GM12878 (cell line): Measurements from ENCODE around the gene ADCY9. TPM values are rescaled to one million over a fixed set of nuclear protein-coding genes. Genes with fewer than 3 reads are reported as not detected.

ENCODE experiments used
- ATAC-seq: fragments of 200-7000 bp; cut with Tn5 transposase; 3 replicates; pipeline ENCODE4 v1.9.1; 2020; ENCODE audit warnings: mild to moderate bottlenecking, moderate library complexity
- BruUV-seq: library from RNA; stranded (reverse); fragments of 400-500 nt; replicated peaks from 2 replicates; lab custom pipeline; 2021; lab: Mats Ljungman, UMichigan
- CTCF ChIA-PET: fragments of 300-600 bp; sonication (Branson Sonifier 250); formaldehyde crosslinking; extraction: SDS; loops from one replicate; lab custom pipeline; 2021; ENCODE audit warnings: inconsistent platforms; lab: Yijun Ruan, JAX
- POLR2A ChIA-PET: fragments of 350-600 bp; formaldehyde crosslinking; extraction: SDS; loops from one replicate; lab custom pipeline; 2021; ENCODE audit warnings: inconsistent platforms; lab: Charles Lee
- RAD21 ChIA-PET: fragments of 300-600 bp; sonication (Branson Sonifier 250); formaldehyde crosslinking; loops from one replicate; lab custom pipeline; 2023; ENCODE audit warnings: antibody characterized with exemption; ENCODE audit not compliant: unreplicated experiment; lab: Charles Lee
- SMC1A ChIA-PET: fragments of 300-600 bp; sonication (Branson Sonifier 250); formaldehyde crosslinking; loops from one replicate; lab custom pipeline; 2023; ENCODE audit not compliant: unreplicated experiment, uncharacterized antibody; lab: Charles Lee
- DNase-seq: peaks from one replicate; pipeline ENCODE4 v3.0.0-alpha.2; 2011; ENCODE audit warnings: low read depth, low spot score
- FAIRE-seq: peaks from 3 replicates; lab custom pipeline; 2011; peaks lifted over from hg19 to GRCh38; lab: Jason Lieb, UNC
- H2AFZ ChIP-seq: 2 replicates; pipeline ENCODE4 v1.6.0; 2011; ENCODE audit warnings: low read depth, low read length, control low read depth; ENCODE audit not compliant: control insufficient read depth
- H3K27ac ChIP-seq: 2 replicates; pipeline ENCODE4 v1.5.1; 2011; ENCODE audit warnings: control low read depth; ENCODE audit not compliant: control insufficient read depth, insufficient read depth
- H3K27me3 ChIP-seq, 2 experiments: replicated peaks in 1 of 2; 2 replicates each; pipeline versions ENCODE4 v1.6.0 to v1.6.1; 2011; ENCODE audit warnings: low read length in 1 of 2; ENCODE audit not compliant: control insufficient read depth in 2 of 2, insufficient read depth in 2 of 2
- H3K36me3 ChIP-seq, 2 experiments: 2 replicates each; pipeline ENCODE4 v1.5.1; 2011; ENCODE audit warnings: low read length in 1 of 2; ENCODE audit not compliant: control insufficient read depth in 2 of 2, insufficient read depth in 2 of 2
- H3K4me1 ChIP-seq: 2 replicates; pipeline ENCODE4 v1.6.1; 2011; ENCODE audit warnings: mild to moderate bottlenecking, low read length, moderate library complexity, mixed read lengths; ENCODE audit not compliant: control insufficient read depth, insufficient read depth
- H3K4me2 ChIP-seq: 2 replicates; pipeline ENCODE4 v1.6.0; 2011; ENCODE audit warnings: control low read depth; ENCODE audit not compliant: control insufficient read depth, insufficient read depth
- H3K4me3 ChIP-seq: fragments of 200-600 bp; sonication (generic); 2 replicates; pipeline ENCODE4 v1.5.1; 2016
- H3K79me2 ChIP-seq: 2 replicates; pipeline ENCODE4 v1.6.0; 2011; ENCODE audit warnings: low read length; ENCODE audit not compliant: control insufficient read depth, insufficient read depth
- H3K9ac ChIP-seq: 2 replicates; pipeline ENCODE4 v1.8.0; 2011; ENCODE audit warnings: low read length, control low read depth, mixed read lengths; ENCODE audit not compliant: control insufficient read depth, insufficient read depth
- H3K9me3 ChIP-seq: replicated peaks from 3 replicates; pipeline ENCODE4 v1.5.1; 2011; ENCODE audit warnings: mild to moderate bottlenecking, low read length; ENCODE audit not compliant: control insufficient read depth, insufficient read depth
- H4K20me1 ChIP-seq: 2 replicates; pipeline ENCODE4 v1.6.0; 2011; ENCODE audit not compliant: control insufficient read depth, insufficient read depth
- ELK1 ChIP-seq: IDR thresholded peaks from 2 replicates; pipeline ENCODE4 v1.6.1; 2012; ENCODE audit warnings: low read depth, low read length, improper control_type of control experiment
- ESRRA ChIP-seq: IDR thresholded peaks from 2 replicates; pipeline ENCODE4 v1.6.1; 2012; ENCODE audit warnings: mild to moderate bottlenecking, low read length, improper control_type of control experiment
- KDM1A ChIP-seq: fragments of 200-600 bp; sonication (generic); IDR thresholded peaks from 2 replicates; pipeline ENCODE4 v1.6.1; 2016; ENCODE audit warnings: borderline replicate concordance
- STAT3 ChIP-seq: IDR thresholded peaks from 2 replicates; pipeline ENCODE4 v1.6.1; 2011; ENCODE audit warnings: low read depth, low read length, improper control_type of control experiment
- TCF12 ChIP-seq: IDR thresholded peaks from 2 replicates; pipeline ENCODE4 v1.6.1; 2011; ENCODE audit warnings: low read depth, mild to moderate bottlenecking, low read length
- YY1 ChIP-seq: IDR thresholded peaks from 2 replicates; pipeline ENCODE4 v1.6.1; 2011; ENCODE audit warnings: low read depth, mild to moderate bottlenecking, low read length
- ZNF384 ChIP-seq: IDR thresholded peaks from 2 replicates; pipeline ENCODE4 v1.6.1; 2012; ENCODE audit warnings: low read depth, mild to moderate bottlenecking, low read length, improper control_type of control experiment, borderline replicate concordance
- WGBS: methylation state at CpG from one replicate; pipeline ENCODE4 v1.1.6; 2016; ENCODE audit warnings: low lambda C conversion rate; ENCODE audit not compliant: insufficient replicate concordance, insufficient coverage; ENCODE audit errors: missing lambda C conversion rate; 5-methylcytosine and 5-hydroxymethylcytosine counted together
- in situ Hi-C: fragments of 300-500 bp; cut with MboI; formaldehyde crosslinking; loops from 9 replicates; pipeline ENCODE4 v1.14.3; 2018; ENCODE audit warnings: mixed read lengths
- intact Hi-C: fragments of 100-400 bp; cut with micrococcal nuclease; formaldehyde crosslinking; loops from one replicate; pipeline ENCODE4 v1.14.2; 2022; ENCODE audit not compliant: unreplicated experiment
- polyA plus RNA-seq, 11 experiments: library from polyadenylated mRNA; depleted of rRNA in 4 of 11; unstranded in 6 of 11; stranded (reverse) in 5 of 11; fragments of >200 nt; fragmentation: Nextera tagmentation in 4 of 11; fragmentation: Illumina TruSeq in 1 of 11; extraction: Ambion mirVana in 4 of 11; extraction: Trizol in 1 of 11; gene quantifications; 1 replicate in 1 of 11; 2 replicates in 10 of 11; pipeline versions ENCODE4 v1.2.1 to v1.2.3, GENCODE V29; 2011 to 2016; ENCODE audit warnings: inconsistent platforms in 2 of 11, missing spikeins in 2 of 11, low read depth in 1 of 11
- total RNA-seq, 4 experiments: library from RNA; depleted of rRNA in 3 of 4; stranded (reverse); fragments of >200 nt in 3 of 4; fragmentation: Illumina TruSeq in 1 of 4; extraction: Trizol in 1 of 4; gene quantifications; 2 replicates each; pipeline versions ENCODE4 v1.2.1 to v1.2.3, GENCODE V29; 2013 to 2021

ADCY9 gene
- total and polyA plus RNA-seq, 10 of the 15 experiments (the other 5 are each of a cell fraction or from before 2014, with no cell fraction given): 0.09 to 0.41 (median 0.15) TPM; not detected in 3

- TF ChIP-seq TCF12 (no peak), YY1 (no peak)
Measured at GRCh38 chr16:4081521-4082021, 34.7 kb downstream of the ADCY9 start (continued).

- Histone ChIP-seq H2AFZ (no peak overlapping the region), H4K20me1 (no peaks in the 10 kb centered on the region), H3K27ac (no peak overlapping the region), H3K79me2 (no peaks in the 10 kb centered on the region), H3K9ac (no peak overlapping the region), H3K36me3 (no peaks in the 10 kb centered on the region), H3K4me3 (no peak overlapping the region), H3K4me2 (no peak overlapping the region), H3K4me1 (no peaks in the 10 kb centered on the region), H3K27me3 (no peaks in the 10 kb centered on the region), H3K9me3 (no peaks in the 10 kb centered on the region)
- no peak for ATAC-seq
- DNase-seq: no peak
- no peak for FAIRE-seq
- intact Hi-C loops: no loop called here
- ChIA-PET SMC1A (no interaction called here), RAD21 (no interaction called here), CTCF (no interaction called here), POLR2A (no interaction called here)
- no TSS peak for BruUV-seq
- in situ Hi-C loops: no loop called here
- WGBS: 55% methylated on average over 10 of the region's 10 CpGs
- TF ChIP-seq ZNF384 (no peak), ELK1 (no peak), KDM1A (no peak), ESRRA (no peak), STAT3 (no peak)
- TF ChIP-seq, all 136 proteins: peak for 0
Measured at GRCh38 chr16:4081047-4081446, 35.2 kb downstream of the ADCY9 start.
